ENCODE data around the gene CACNG8.

Gene CACNG8

GRCh38 chr19:53953383-53953782, 9.4 kb upstream of the CACNG8 start:
- no peak overlapping the region for H3K4me3 ChIP-seq (ENCODE audit: low read depth, low read length)
- TF ChIP-seq CTCF (IDR thresholded peaks at IDR 0.05; ENCODE audit: borderline replicate concordance, insufficient read depth, low read depth, low read length), result no peak

DNA sequence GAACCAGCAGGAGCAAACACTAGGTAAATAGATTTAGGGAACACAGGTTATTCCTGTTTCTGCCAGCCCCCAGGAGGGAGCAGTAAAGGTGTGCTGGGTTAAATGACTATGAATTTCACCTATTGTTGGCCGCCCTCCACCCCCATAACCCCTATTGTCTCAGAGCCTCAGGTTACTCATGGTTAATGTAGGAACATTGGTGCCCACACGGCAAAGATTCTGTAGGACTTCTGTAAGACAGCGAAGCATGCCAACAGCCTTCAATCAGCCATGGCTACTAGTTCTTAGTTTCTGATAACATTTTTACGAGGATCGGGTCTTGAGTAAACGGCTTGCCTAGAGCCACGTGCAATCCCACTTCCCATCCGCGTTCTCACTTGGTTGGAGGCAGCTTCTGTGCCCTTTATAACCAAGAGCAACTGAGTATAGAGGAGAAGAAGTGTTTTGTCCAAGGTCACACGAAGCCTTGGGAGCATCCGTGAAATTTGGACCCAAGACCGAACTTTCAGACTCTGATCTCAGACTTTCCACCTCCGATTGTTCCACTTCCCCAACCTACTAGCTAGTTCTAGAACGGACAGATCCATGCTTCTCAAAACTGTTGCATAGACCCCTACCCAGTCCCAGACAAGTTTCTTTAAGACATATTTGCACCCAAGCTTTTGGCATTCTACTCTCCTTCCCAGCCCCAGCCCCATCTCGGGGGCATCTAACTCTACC, 5.1 kb upstream of the CACNG8 start:
- no peak overlapping the region for H3K4me3 ChIP-seq (ENCODE audit: low read depth, low read length)
- TF ChIP-seq CTCF (IDR thresholded peaks at IDR 0.05; ENCODE audit: borderline replicate concordance, insufficient read depth, low read depth, low read length), result no peak

- TF ChIP-seq CTCF (IDR thresholded peaks at IDR 0.05; ENCODE audit: borderline replicate concordance, insufficient read depth, low read depth, low read length), result no peak
- no peak overlapping the region for H3K4me3 ChIP-seq (ENCODE audit: low read depth, low read length)
Measured at GRCh38 chr19:53958168-53958571, 4.6 kb upstream of the CACNG8 start.

GRCh38 chr19:53958823-53959757, 3.6 kb upstream of the CACNG8 start:
- no peak overlapping the region for H3K4me3 ChIP-seq (ENCODE audit: low read depth, low read length)
- no peak for TF ChIP-seq CTCF (IDR thresholded peaks at IDR 0.05; ENCODE audit: borderline replicate concordance, insufficient read depth, low read depth, low read length)

- no peak overlapping the region for H3K4me3 ChIP-seq (ENCODE audit: low read depth, low read length)
- no peak for TF ChIP-seq CTCF (IDR thresholded peaks at IDR 0.05; ENCODE audit: borderline replicate concordance, insufficient read depth, low read depth, low read length)
Measured at GRCh38 chr19:53960187-53960586, 2.5 kb upstream of the CACNG8 start.

DNA sequence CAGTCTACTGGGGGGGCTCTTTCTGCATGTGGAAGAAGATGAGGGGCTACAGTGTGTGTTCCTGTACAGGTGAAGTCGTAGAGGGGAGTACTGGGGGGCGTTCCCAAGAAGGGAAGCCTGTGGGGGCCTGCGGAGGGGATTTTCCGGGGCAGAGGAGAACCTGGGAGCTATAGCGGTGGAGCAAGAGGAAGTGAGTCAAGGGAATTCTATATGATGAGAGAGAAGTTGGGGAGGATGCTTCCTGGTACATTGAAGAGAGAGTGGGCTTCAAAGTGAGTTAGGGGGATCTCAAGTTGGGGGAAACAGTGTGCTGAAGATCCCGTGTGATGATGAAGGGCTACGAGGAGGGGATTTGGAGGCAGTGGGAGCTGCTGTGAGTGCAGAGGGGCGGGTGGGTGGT, 1.9 kb upstream of the CACNG8 start:
- TF ChIP-seq CTCF (IDR thresholded peaks at IDR 0.05; ENCODE audit: borderline replicate concordance, insufficient read depth, low read depth, low read length), result no peak
- H3K4me3 ChIP-seq (ENCODE audit: low read depth, low read length), result no peak overlapping the region
